Mucosa of gallbladder (tissue), 1 donor: ENCODE measurements around the gene DUS1L. TPM values are rescaled to one million over a fixed set of nuclear protein-coding genes. Genes with fewer than 3 reads are reported as not detected.
"Not testable (repeated sequence)": the region's sequence is repeated elsewhere in the genome, so short reads cannot be mapped to it uniquely, and the experiment has no call there.

Experiments used
- DNase-seq: peaks from one replicate; pipeline ENCODE4 v3.0.0-alpha.2; 2020; ENCODE audit warnings: low spot score
- total RNA-seq: library from RNA; stranded (reverse); gene quantifications from one replicate; pipeline ENCODE4 v1.2.1, GENCODE V29; 2021
- donor health status: DM: no; HTN: no; CAD: no.

DUS1L gene
- total RNA-seq, 1 donor from 2014 or later: 92.4 TPM

DNA sequence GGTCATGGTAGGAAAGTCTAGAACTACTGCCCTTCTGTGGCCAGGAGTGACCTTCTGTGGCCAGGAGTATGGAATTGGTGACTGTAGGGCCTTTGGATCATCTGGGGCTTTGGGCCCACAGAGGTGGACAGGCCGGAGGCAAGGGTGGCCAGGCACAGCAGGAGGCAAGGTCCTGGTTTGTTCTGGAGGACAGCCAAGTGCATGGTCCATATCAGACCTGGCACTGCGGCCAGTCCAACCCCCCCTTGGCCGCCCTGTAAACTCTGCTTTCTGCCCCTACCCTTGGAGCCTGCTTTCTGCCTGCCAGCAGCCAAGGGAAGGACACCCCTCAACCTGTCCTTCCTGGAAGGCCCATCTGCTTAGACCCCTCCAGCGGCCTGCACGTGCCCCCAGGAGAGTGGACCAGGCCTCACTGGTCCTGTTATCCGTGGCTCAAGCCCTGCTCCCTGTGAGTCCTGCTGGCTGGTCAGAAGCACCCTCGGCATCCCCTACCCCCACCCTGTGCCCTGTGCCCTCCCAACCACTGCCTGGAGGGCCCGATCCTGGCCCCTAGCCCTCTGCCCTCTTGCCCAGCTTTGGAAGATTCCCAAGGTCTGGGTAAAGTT, 25.8 kb downstream of the DUS1L start:
- no peak for DNase-seq

GRCh38 chr17:82038796-82039409, 26.7 kb downstream of the DUS1L start:
- DNase-seq: not testable (repeated sequence)

GRCh38 chr17:82037889-82038195, 27.8 kb downstream of the DUS1L start:
- DNase-seq: no peak

- peak; percentile 97 for DNase-seq
Observed at GRCh38 chr17:82037092-82037888, 28.3 kb downstream of the DUS1L start, which contains the start of gene DCXR. DCXR (minus strand) TSS chr17:82037697; CDS start chr17:82037682, 15 bp downstream.

- no peak for DNase-seq
Observed at GRCh38 chr17:82036634-82037091, 28.9 kb downstream of the DUS1L start.

- DNase-seq: no peak
Observed at GRCh38 chr17:82035956-82036633, 29.5 kb downstream of the DUS1L start.

DNA sequence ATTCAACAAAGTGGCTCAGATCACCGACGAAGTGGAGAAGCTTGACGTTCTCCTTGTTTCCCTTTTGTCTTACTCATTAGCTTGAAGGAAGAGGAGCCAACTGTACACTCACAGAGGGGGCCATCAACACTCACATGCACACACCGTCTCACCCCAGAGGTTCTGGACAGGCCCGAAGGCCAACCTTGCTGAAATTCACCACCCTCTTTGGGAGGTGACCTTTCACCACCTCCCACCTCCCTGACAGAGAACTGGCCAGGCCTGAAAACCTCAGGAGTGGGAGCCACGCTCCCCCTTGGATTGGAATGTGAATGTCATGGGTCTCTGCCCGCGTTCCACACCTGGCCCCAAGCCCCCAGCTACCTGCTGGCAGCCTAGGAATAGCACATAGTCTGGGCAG, 30.1 kb downstream of the DUS1L start:
- no peak for DNase-seq

DNA sequence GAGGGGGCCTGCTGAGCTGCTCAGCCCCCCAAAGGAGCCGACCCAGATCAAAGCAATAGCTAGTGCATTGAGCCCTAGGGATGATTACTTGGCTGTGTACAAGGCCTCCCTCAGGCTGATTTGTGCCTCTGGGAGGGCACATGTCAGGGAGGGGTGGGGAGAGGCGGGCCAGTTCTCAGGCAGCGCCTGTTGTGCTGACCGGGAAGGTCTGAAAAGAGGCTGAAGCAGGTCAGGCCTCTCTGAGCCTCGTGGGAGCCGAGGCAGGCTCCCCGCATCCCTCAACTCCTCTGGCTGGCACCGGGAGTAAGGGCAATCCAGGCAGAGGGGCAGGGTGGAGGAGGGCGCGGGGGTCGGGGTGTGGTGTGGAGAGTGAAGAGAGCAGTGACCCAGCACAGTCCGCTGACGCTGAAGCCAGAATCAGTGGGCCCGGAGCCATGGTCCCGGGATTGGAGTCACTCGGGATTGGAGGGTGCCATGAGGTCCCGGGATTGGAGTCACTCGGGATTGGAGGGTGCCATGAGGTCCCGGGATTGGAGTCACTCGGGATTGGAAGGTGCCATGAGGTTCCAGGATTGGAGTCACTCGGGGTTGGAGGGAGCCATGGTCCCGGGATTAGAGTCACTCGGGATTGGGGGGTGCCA, 31.1 kb downstream of the DUS1L start:
- DNase-seq: no peak

GRCh38 chr17:82033359-82034085, 32.1 kb downstream of the DUS1L start:
- DNase-seq: no peak

- no peak for DNase-seq
Observed at GRCh38 chr17:82031885-82032627, 33.5 kb downstream of the DUS1L start.

DNA sequence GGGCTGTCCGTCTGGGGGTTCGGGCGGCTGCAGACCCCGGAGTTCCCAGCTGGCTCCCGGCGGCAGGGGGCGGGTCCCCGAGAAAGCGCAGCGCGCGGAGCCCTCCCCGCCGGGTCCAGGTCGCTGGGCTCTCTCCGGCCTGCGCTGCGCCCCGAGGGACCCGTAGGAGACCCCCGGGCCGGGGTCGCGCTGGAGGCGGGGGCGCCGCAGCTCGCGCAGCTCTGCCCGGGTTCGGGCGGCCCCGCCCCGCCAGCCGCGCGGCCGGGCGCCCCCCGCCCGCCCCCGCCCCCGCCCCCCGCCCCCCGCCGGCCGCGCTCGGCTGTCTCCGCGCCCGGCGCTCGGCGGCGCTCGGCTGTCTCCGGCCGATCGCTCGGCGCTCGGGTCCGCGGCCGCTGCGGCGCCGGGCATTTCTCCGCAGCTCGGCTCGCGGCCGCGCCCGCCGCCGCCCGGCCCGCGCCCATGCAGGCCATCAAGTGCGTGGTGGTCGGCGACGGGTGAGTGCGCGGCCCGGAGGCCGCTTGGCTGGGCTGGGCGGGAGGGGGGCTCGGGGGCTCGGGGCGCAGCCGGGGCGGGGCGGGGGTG, 34.2 kb downstream of the DUS1L start, which contains the start of gene RAC3:
Gene RAC3, plus strand, starts transcription at position 376 of the 582 bp plus-strand sequence. Its CDS starts 84 bp downstream, at position 460.
- no peak for DNase-seq

GRCh38 chr17:82030470-82031302, 34.9 kb downstream of the DUS1L start:
- DNase-seq: peak; percentile 77

- DNase-seq: no peak
Observed at GRCh38 chr17:82029990-82030469, 35.6 kb downstream of the DUS1L start.

DNA sequence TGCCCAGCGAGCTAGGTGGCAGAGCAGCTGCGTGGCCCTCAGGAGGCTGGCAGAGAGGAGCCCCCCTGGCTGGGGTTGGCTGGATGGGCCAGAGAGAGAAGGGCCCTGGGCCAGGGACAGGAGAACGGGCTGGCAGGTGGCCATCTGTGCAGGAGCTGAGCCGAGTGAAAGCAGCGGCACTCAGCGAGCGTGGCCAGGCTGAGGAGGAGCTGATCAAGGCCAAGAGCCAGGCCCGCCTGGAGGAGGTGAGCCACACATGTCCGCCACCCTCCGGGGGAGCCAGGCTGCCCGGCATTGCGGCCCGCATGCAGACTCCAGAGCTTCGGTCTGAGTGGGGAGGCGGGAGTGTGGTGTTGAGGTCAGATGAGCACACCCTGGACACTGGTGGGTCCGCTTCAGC, 36.2 kb downstream of the DUS1L start:
- DNase-seq: no peak

DNA sequence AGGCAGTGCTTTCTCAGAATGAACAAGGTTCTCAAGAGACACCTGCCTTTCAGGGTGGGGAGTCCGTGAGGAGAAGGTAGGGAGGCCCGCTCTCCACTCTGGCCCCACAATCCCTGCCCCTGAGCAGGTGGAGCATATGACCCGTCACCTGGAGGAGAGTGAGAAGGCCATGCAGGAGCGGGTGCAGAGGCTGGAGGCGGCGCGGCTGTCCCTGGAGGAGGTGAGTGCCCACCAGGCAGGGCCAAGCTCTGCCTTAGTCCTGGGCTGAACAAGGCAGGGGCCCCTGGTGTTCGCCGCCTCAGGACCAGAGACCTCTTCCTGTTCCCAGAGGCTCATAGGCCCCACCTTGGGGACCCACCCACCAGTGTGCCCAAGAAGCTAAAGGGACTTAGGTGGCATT, 36.6 kb downstream of the DUS1L start:
- no peak for DNase-seq

GRCh38 chr17:82028246-82028645, 37.4 kb downstream of the DUS1L start:
- no peak for DNase-seq

DNA sequence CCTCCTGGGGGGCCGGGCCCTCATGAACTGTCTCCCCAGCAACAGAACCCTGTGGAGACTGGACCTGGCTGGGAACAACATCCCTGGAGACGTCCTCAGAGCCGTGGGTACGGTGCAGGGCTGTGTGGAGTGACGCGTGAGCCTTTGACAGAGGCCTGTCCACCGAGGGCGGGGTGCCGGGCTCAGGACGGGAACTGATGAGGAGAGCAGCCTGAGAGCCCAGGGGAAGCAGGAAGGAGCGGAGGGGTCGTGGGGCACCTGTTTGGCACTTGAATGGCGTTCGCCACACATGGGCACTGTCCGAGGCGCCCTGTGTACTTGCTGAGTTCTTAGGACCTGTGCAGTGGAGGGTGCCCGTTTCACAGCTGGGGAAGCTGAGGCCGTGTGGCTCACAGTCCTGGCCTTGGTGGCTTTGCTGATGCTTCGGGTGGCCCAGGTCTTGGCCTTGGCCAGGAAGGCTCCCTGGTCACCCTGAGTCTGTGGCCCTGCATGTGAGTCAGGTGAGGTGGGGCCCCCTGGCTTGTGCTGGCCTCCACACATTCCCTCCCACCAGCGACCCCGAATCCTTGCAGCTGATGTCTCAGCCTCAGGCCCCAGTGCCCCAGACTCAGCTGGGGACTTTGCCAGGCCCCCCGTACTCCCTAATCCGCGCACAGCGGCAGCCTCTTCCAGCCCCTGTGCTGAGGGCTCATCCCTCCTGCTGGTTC, 40.0 kb downstream of the DUS1L start:
- DNase-seq: no peak

GRCh38 chr17:82024859-82025258, 40.7 kb downstream of the DUS1L start:
- DNase-seq: no peak
